Ureter (tissue), 1 donor: ENCODE results near the gene MATN3. TPM values are rescaled to one million over a fixed set of nuclear protein-coding genes. Genes with fewer than 3 reads are reported as not detected.

Experiments used
- DNase-seq: peaks from one replicate; pipeline ENCODE4 v3.0.0-alpha.2; 2020; ENCODE audit warnings: low spot score
- total RNA-seq: library from RNA; stranded (reverse); gene quantifications from one replicate; pipeline ENCODE4 v1.2.4, GENCODE V29; 2023
- donor health status: DM: yes; HTN: yes; CAD: no.

Gene MATN3
- total RNA-seq, 1 donor from 2014 or later = 2.2 TPM

GRCh38 chr2:20005067-20005627 is 7.3 kb downstream of the MATN3 start:
- no peak for DNase-seq

GRCh38 chr2:20001361-20001863 is 11.1 kb downstream of the MATN3 start:
- DNase-seq = no peak

DNA sequence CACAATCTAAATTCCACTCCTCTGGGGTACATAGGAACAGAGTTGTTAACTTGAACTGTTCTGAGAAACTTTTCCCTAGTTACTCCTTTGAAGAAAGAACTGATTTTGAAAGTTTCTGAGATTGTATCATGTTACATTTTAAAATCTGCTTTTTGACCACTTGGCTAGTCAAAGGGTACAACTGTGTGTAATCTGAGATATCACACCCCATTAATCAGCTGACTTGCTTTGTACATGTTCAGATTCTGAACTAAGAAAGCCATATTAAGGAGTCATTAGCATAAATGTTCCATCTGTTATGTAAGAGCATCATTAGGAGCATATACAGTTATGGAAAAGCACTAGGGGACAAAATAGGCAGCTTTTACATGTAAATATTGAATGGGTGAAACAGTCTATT is 18.7 kb downstream of the MATN3 start:
- no peak for DNase-seq

DNA sequence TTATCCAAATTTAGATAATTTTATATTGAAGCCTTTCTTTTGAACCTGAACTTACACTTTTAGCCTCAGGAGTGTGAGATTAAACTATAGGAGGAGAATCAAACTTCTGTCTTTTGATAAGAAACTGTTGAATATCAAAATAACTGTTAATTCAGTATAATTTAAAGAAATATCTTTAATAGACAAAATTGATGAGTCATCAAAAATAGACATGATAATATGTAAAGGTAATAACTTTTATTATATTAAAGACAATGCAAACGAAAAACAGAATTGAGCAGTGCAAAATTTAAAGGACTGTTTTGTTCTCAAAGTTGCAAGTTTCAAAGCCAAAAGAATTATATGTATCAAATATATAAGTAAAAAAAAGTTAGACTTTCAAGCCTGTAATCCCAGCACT is 20.6 kb downstream of the MATN3 start:
- DNase-seq = no peak

- DNase-seq = no peak
These were observed 22.1 kb downstream of the MATN3 start for GRCh38 chr2:19990416-19990728.

GRCh38 chr2:19989667-19990415 is 22.6 kb downstream of the MATN3 start, which contains the start of gene WDR35:
Gene WDR35 (minus strand): TSS chr2:19990105. CDS start chr2:19990015, 90 bp downstream.
- peak; percentile 89 for DNase-seq

- DNase-seq = no peak
These were observed 23.2 kb downstream of the MATN3 start for GRCh38 chr2:19989342-19989666.

DNA sequence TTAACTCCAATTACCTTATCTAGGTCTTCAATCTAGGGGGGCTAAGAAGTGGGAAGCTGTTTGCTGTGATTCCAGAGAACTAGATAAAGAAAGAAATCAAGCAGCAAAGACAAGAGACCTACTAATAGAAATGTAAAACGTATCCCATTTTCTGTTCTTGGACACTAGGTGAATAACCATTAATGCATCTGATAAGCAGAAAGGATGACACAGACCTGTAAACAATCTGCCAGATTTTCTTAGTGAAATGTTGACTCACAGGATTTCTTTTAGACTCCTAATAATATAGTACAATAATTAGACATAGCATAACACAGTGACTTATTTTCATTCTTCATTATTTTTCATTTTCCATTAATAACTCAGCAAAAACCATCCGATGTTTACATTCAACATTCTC is 23.9 kb downstream of the MATN3 start:
- DNase-seq = no peak

- no peak for DNase-seq
These were observed 24.5 kb downstream of the MATN3 start for GRCh38 chr2:19987936-19988335.

GRCh38 chr2:19982268-19982667 is 30.2 kb downstream of the MATN3 start:
- DNase-seq = no peak

DNA sequence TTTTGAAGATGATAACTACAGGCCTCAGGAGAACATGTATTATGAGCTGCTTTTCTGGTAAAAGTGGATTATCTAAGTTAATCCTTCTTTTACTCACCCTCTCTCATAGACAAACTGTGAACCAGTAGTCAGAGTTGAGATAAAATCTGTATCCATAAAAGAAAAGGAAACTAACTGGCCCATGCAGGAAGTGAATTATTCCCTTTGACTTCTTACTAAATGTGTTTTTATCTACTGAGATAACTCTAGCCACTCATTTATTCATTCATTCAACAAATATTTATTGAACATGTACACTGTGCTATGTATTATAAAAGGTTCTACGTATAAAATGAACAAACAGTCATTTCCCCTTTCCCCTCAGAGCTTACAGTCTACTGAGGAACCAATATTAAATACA is 32.5 kb downstream of the MATN3 start:
- DNase-seq = no peak

DNA sequence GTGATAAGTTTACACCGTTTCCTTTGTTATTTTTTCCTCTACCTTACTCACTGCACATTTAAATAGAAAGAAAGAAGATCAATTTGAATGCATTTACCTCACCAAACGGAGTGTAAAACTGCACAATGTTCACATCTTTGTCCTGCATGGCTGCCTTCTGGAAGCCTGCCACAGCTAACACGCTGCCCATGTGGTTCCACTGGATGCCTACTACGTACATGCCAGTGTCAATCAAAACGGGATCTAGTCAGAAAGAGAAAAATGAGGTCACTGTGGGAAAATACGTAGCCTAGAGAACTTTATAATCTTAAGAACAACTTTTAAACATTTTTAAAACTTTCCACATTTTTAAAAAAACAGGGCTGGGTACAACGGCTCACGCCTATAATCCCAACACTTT is 39.0 kb downstream of the MATN3 start:
- DNase-seq = no peak

DNA sequence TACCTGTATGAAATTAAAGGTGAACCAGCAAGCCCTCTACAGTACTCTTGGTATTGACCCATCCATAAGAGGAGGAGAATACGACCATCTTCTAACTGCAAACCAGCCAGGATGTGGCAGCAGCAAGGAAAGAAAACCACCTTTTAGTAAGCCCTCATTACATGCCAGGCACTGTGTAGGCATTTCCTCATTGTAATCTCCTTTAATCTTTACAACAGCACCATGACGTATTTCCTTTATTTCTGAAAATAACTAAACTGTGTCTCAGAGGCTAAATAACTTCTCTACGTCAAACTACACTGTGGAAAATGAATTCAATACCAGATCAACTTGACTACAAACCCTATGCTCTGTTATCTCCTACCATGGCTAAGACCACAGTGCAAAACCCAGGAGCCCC is 40.8 kb downstream of the MATN3 start:
- no peak for DNase-seq

DNA sequence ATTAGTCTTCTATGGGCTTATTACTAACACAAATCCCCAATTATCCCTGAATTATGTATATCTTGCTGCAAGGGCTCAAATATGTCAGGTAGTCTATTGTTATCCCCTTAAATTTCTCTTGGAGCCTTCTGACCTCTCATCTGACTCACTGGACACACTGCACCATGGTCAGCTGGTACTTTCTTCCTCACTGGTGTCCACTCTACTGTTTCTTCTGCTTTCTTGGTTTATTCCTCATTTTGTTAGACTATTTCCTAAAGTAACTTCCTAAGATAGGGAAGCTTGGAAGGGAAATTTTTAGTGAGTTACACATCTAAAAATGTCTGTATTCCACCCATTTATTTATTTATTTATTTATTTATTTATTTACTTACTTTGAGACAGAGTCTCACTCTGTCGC is 49.1 kb downstream of the MATN3 start:
- DNase-seq = no peak

- DNase-seq = peak; percentile 48
These were observed 56.7 kb downstream of the MATN3 start for GRCh38 chr2:19955544-19956422.

DNA sequence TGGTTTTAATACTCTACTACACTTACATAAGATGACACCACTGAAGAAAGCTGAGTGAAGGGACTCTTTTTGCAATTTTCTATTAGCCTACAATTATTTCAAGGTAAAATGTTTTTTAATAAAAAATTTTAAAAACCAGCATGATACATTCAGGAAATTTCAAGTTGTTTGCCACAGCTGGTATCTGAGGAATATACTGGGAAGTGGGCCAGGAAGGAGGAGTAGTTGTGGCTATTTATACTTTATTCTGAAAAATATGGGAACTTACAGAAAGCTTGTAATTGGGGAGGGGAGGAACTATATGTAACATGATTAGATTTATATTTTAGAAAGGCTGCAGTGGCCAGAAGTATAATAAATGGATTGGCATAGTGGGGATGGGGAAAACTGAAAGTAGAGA is 63.4 kb downstream of the MATN3 start:
- no peak for DNase-seq

GRCh38 chr2:19947184-19947940 is 65.1 kb downstream of the MATN3 start:
- no peak for DNase-seq

DNA sequence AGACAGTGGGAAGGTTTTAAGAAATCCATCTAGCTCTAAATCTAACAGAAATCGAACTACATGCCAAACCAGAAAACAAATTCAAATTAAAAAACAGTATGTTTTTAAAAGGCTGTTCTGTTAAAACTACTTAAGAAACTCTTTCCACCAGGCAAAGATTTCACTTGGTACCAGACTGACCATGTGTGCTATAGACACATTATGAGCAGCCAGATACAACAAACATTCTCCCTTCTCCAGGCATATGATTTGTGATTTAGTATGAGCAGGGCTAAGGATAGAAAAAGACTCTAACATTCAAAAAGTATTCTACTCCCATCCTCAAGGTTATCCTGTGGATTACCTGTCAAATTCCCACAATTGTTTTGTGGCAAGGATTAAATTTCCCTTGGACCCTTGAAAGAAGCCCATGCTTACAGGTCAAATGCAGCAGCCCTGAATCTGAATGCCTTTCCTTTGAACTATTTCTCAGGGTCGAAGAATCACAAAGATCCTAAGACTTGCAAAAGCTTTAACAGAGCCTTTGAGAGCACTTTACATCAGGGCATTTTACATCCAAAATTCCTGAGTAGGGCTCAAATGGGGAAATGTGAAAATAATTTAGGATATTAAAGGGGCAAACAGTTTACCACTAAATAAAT is 68.1 kb downstream of the MATN3 start:
- no peak for DNase-seq

DNA sequence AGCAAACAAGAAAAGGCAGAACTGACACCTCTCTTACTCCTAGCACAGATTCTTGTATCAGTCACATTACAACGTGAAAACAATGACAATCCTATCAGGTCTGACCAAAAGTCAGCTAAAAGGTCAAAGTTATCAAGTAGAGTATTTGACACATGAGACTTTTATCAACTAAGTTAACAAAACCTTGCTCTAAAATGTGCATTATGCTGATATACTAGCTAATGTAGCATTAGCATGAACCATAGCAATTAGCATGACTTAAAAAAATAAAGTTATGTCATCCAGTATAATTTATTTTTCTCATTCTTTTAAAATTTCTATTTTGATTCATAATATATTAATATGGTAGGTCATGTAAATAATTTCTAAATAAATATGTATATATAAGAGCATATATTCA is 69.3 kb downstream of the MATN3 start:
- no peak for DNase-seq

DNA sequence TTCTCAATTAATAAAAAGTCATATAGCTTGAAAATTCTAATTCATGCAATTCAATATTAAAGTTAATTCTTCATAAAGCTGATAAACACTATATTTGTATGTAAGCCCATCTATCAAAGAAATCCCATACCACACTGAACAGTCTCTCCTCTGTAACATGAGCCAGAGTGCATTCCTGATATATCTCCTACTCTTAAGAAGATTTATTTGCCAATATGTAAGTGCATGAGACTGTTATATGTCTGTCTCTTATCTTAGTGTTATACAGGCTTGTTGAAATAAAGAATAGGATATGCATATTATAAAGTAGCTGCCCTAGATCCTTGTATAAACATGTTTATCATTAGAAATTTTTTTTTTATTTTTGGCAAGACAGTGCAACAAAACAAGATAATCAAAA is 70.3 kb downstream of the MATN3 start:
- DNase-seq = no peak
